ENCODE data around the gene HBEGF. TPM values are rescaled to one million over a fixed set of nuclear protein-coding genes. Genes with fewer than 3 reads are reported as not detected.
A peak's percentile ranks its signal among the peaks of the same experiment; 100 is the strongest.

Gene HBEGF
- total and polyA plus RNA-seq, 2 donors (not counting 1 experiment from before 2014, with no cell fraction given), result 0.89 to 2.4 TPM

- Histone ChIP-seq H3K36me3 (replicated peaks in 1 of 2; ENCODE audit: control extremely low read depth in 1 of 2, control insufficient read depth in 1 of 2, extremely low read depth in 1 of 2, insufficient read depth in 2 of 2, low read length in 1 of 2) (no peaks in the 10 kb centered on the region), H3K9ac (ENCODE audit: low read length) (peak overlapping the region; percentile 44), H3K27me3 (replicated peaks in 1 of 4; ENCODE audit: control extremely low read depth in 1 of 4, control insufficient read depth in 3 of 4, insufficient read depth in 4 of 4, low read length in 3 of 4) (no peaks in the 10 kb centered on the region), H4K20me1 (ENCODE audit: control insufficient read depth, insufficient read depth, low read length, poor library complexity, severe bottlenecking) (no peaks in the 10 kb centered on the region), H3K9me3 (ENCODE audit: control extremely low read depth in 1 of 3, control insufficient read depth in 2 of 3, insufficient read depth in 1 of 3, low read length in 2 of 3) (no peaks in the 10 kb centered on the region), H3K27ac (ENCODE audit: low read length in 2 of 2) (no peak overlapping the region), H2AFZ (ENCODE audit: insufficient read depth, low read depth, low read length, poor library complexity, severe bottlenecking) (peak overlapping the region; percentile 76), H3K4me3 (ENCODE audit: control extremely low read depth in 1 of 5, extremely low read depth in 1 of 5, insufficient read depth in 1 of 5, low read depth in 2 of 5, low read length in 4 of 5) (peak overlapping the region in 3 of 5 experiments; percentile 15 to 48 (median 29)), H3K4me2 (replicated peaks; ENCODE audit: low read depth, low read length, poor library complexity, severe bottlenecking) (peak overlapping the region; percentile 89), H3K79me2 (ENCODE audit: control insufficient read depth, insufficient read depth, low read length) (no peaks in the 10 kb centered on the region), H3K4me1 (ENCODE audit: control insufficient read depth in 2 of 2, insufficient read depth in 2 of 2, low read length in 2 of 2) (peaks cover 4 to 7% of the 10 kb centered on the region in 2 donors)
- Mint-ChIP-seq H3K4me3 (peak overlapping the region; percentile 82), H3K9me3 (ENCODE audit: insufficient read depth) (no peaks in the 10 kb centered on the region), H3K27ac (peak overlapping the region; percentile 46), H3K27me3 (peaks cover 6% of the 10 kb centered on the region), H3K4me1 (peaks cover 5% of the 10 kb centered on the region)
- intact Hi-C loops (cut with micrococcal nuclease), result loop anchor here (1.0 kb wide), 1 partner anchor 357 kb away; no protein-coding TSS in a partner anchor
- WGBS (ENCODE audit: insufficient coverage), result 12% methylated on average over 28 of the region's 29 CpGs
- no peak for TF ChIP-seq EZH2 (IDR thresholded peaks at IDR 0.05; ENCODE audit: borderline replicate concordance, insufficient read depth, low read depth, low read length, poor library complexity, severe bottlenecking)
- TF ChIP-seq CTCF (IDR thresholded peaks at IDR 0.05), result peak; percentile 97
- ChIA-PET CTCF (interaction anchor here (0.6 to 7.7 kb wide), 21 partner anchors 8 to 1229 kb away, joined by 3 to 117 read pairs (median 3); partner anchors contain the start of gene HBEGF), POLR2A (no interaction called here)
- DNase-seq (peak; percentile 84), ATAC-seq (ENCODE audit: low read depth) (peak; percentile 94)
These were observed 16.6 kb upstream of the HBEGF start for GRCh38 chr5:140362875-140363630.

GRCh38 chr5:140362311-140362710 is 15.9 kb upstream of the HBEGF start:
- H3K27ac ChIP-seq (ENCODE audit: low read length in 2 of 2), result no peak overlapping the region
- no peaks in the 10 kb centered on the region for H3K79me2 ChIP-seq (ENCODE audit: control insufficient read depth, insufficient read depth, low read length)
- 93% methylated on average over 8 of the region's 8 CpGs for WGBS (ENCODE audit: insufficient coverage)
- POLR2A ChIA-PET, result no interaction called here
- H2AFZ ChIP-seq (ENCODE audit: insufficient read depth, low read depth, low read length, poor library complexity, severe bottlenecking), result no peak overlapping the region
- H3K36me3 ChIP-seq (replicated peaks in 1 of 2; ENCODE audit: control extremely low read depth in 1 of 2, control insufficient read depth in 1 of 2, extremely low read depth in 1 of 2, insufficient read depth in 2 of 2, low read length in 1 of 2), result no peaks in the 10 kb centered on the region
- intact Hi-C loops (cut with micrococcal nuclease), result no loop called here
- Mint-ChIP-seq H3K27ac (no peak overlapping the region), H3K4me1 (peaks cover 11% of the 10 kb centered on the region), H3K9me3 (ENCODE audit: insufficient read depth) (no peaks in the 10 kb centered on the region), H3K27me3 (peaks cover 8% of the 10 kb centered on the region), H3K4me3 (no peak overlapping the region)
- CTCF ChIA-PET, result interaction anchor here (0.6 to 7.7 kb wide), 7 partner anchors 10 to 549 kb away, joined by 3 to 117 read pairs (median 6); partner anchors contain the start of gene HBEGF
- H3K9ac ChIP-seq (ENCODE audit: low read length), result no peak overlapping the region
- TF ChIP-seq CTCF (IDR thresholded peaks at IDR 0.05), result no peak
- TF ChIP-seq EZH2 (IDR thresholded peaks at IDR 0.05; ENCODE audit: borderline replicate concordance, insufficient read depth, low read depth, low read length, poor library complexity, severe bottlenecking), result no peak
- no peaks in the 10 kb centered on the region for H3K9me3 ChIP-seq (ENCODE audit: control extremely low read depth in 1 of 3, control insufficient read depth in 2 of 3, insufficient read depth in 1 of 3, low read length in 2 of 3)
- no peak overlapping the region for H3K4me2 ChIP-seq (replicated peaks; ENCODE audit: low read depth, low read length, poor library complexity, severe bottlenecking)
- no peaks in the 10 kb centered on the region for H4K20me1 ChIP-seq (ENCODE audit: control insufficient read depth, insufficient read depth, low read length, poor library complexity, severe bottlenecking)
- DNase-seq (no peak), ATAC-seq (ENCODE audit: low read depth) (no peak)
- H3K27me3 ChIP-seq (replicated peaks in 1 of 4; ENCODE audit: control extremely low read depth in 1 of 4, control insufficient read depth in 3 of 4, insufficient read depth in 4 of 4, low read length in 3 of 4), result no peaks in the 10 kb centered on the region
- peaks cover 9 to 15% of the 10 kb centered on the region in 2 donors for H3K4me1 ChIP-seq (ENCODE audit: control insufficient read depth in 2 of 2, insufficient read depth in 2 of 2, low read length in 2 of 2)
- H3K4me3 ChIP-seq (ENCODE audit: control extremely low read depth in 1 of 5, extremely low read depth in 1 of 5, insufficient read depth in 1 of 5, low read depth in 2 of 5, low read length in 4 of 5), result no peak overlapping the region

Data from B cell (primary cell).